ENCODE results near the gene PAQR4.
"Not testable (repeated sequence)": the region's sequence is repeated elsewhere in the genome, so short reads cannot be mapped to it uniquely, and the experiment has no call there.

PAQR4 gene

GRCh38 chr16:2933136-2933535 lies 36.0 kb upstream of the PAQR4 start:
- DNase-seq (ENCODE audit: insufficient read length), result no peak
- TF ChIP-seq TAF1 (IDR thresholded peaks at IDR 0.05; ENCODE audit: borderline replicate concordance, low read depth, low read length) (no peak), POLR2A (IDR thresholded peaks at IDR 0.05; ENCODE audit: low read depth, low read length) (no peak), POLR2AphosphoS5 (IDR thresholded peaks at IDR 0.05; ENCODE audit: low read depth, low read length) (no peak)
- no peak for FAIRE-seq

- DNase-seq (ENCODE audit: insufficient read length) (no peak), FAIRE-seq (no peak)
- TF ChIP-seq TAF1 (IDR thresholded peaks at IDR 0.05; ENCODE audit: borderline replicate concordance, low read depth, low read length), result no peak
- no peak for TF ChIP-seq POLR2A (IDR thresholded peaks at IDR 0.05; ENCODE audit: low read depth, low read length)
- TF ChIP-seq POLR2AphosphoS5 (IDR thresholded peaks at IDR 0.05; ENCODE audit: low read depth, low read length), result no peak
These were observed 35.4 kb upstream of the PAQR4 start for GRCh38 chr16:2933701-2934100.

- no peak for DNase-seq (ENCODE audit: insufficient read length)
- TF ChIP-seq TAF1 (IDR thresholded peaks at IDR 0.05; ENCODE audit: borderline replicate concordance, low read depth, low read length) (no peak), POLR2AphosphoS5 (IDR thresholded peaks at IDR 0.05; ENCODE audit: low read depth, low read length) (no peak), POLR2A (IDR thresholded peaks at IDR 0.05; ENCODE audit: low read depth, low read length) (no peak)
- FAIRE-seq, result no peak
These were observed 34.7 kb upstream of the PAQR4 start for GRCh38 chr16:2934450-2934849.

- DNase-seq (ENCODE audit: insufficient read length) (no peak), FAIRE-seq (no peak)
- TF ChIP-seq POLR2AphosphoS5 (IDR thresholded peaks at IDR 0.05; ENCODE audit: low read depth, low read length) (no peak), POLR2A (IDR thresholded peaks at IDR 0.05; ENCODE audit: low read depth, low read length) (no peak), TAF1 (IDR thresholded peaks at IDR 0.05; ENCODE audit: borderline replicate concordance, low read depth, low read length) (no peak)
These were observed 32.6 kb upstream of the PAQR4 start for GRCh38 chr16:2936436-2937011.

GRCh38 chr16:2937170-2937569 lies 32.0 kb upstream of the PAQR4 start:
- DNase-seq (ENCODE audit: insufficient read length) (no peak), FAIRE-seq (no peak)
- TF ChIP-seq POLR2AphosphoS5 (IDR thresholded peaks at IDR 0.05; ENCODE audit: low read depth, low read length) (no peak), POLR2A (IDR thresholded peaks at IDR 0.05; ENCODE audit: low read depth, low read length) (no peak), TAF1 (IDR thresholded peaks at IDR 0.05; ENCODE audit: borderline replicate concordance, low read depth, low read length) (no peak)

- no peak for TF ChIP-seq POLR2AphosphoS5 (IDR thresholded peaks at IDR 0.05; ENCODE audit: low read depth, low read length)
- TF ChIP-seq POLR2A (IDR thresholded peaks at IDR 0.05; ENCODE audit: low read depth, low read length), result no peak
- DNase-seq (ENCODE audit: insufficient read length) (no peak), FAIRE-seq (no peak)
These were observed 30.9 kb upstream of the PAQR4 start for GRCh38 chr16:2938206-2938605.

- no peak for TF ChIP-seq POLR2A (IDR thresholded peaks at IDR 0.05; ENCODE audit: low read depth, low read length)
- no peak for TF ChIP-seq TAF1 (IDR thresholded peaks at IDR 0.05; ENCODE audit: borderline replicate concordance, low read depth, low read length)
- no peak for TF ChIP-seq POLR2AphosphoS5 (IDR thresholded peaks at IDR 0.05; ENCODE audit: low read depth, low read length)
- DNase-seq (ENCODE audit: insufficient read length), result no peak
- FAIRE-seq, result no peak
These were observed 29.2 kb upstream of the PAQR4 start for GRCh38 chr16:2939968-2940367.

- FAIRE-seq (no peak), DNase-seq (ENCODE audit: insufficient read length) (no peak)
- TF ChIP-seq POLR2A (IDR thresholded peaks at IDR 0.05; ENCODE audit: low read depth, low read length), result no peak
- TF ChIP-seq TAF1 (IDR thresholded peaks at IDR 0.05; ENCODE audit: borderline replicate concordance, low read depth, low read length), result no peak
- TF ChIP-seq POLR2AphosphoS5 (IDR thresholded peaks at IDR 0.05; ENCODE audit: low read depth, low read length), result no peak
These were observed 27.1 kb upstream of the PAQR4 start for GRCh38 chr16:2942045-2942444.

GRCh38 chr16:2943716-2944115 lies 25.4 kb upstream of the PAQR4 start:
- DNase-seq (ENCODE audit: insufficient read length), result not testable (repeated sequence)

GRCh38 chr16:2946649-2947048 lies 22.5 kb upstream of the PAQR4 start:
- FAIRE-seq (no peak), DNase-seq (ENCODE audit: insufficient read length) (no peak)

More at GRCh38 chr16:2943716-2944115, 25.4 kb upstream of the PAQR4 start:
- FAIRE-seq, result not testable (repeated sequence)

GRCh38 chr16:2948807-2949704 lies 20.1 kb upstream of the PAQR4 start:
- DNase-seq (ENCODE audit: insufficient read length) (no peak), FAIRE-seq (no peak)
- TF ChIP-seq POLR2AphosphoS5 (IDR thresholded peaks at IDR 0.05; ENCODE audit: low read depth, low read length) (no peak), TAF1 (IDR thresholded peaks at IDR 0.05; ENCODE audit: borderline replicate concordance, low read depth, low read length) (no peak), POLR2A (IDR thresholded peaks at IDR 0.05; ENCODE audit: low read depth, low read length) (no peak)

More at GRCh38 chr16:2946649-2947048, 22.5 kb upstream of the PAQR4 start:
- TF ChIP-seq TAF1 (IDR thresholded peaks at IDR 0.05; ENCODE audit: borderline replicate concordance, low read depth, low read length) (no peak), POLR2A (IDR thresholded peaks at IDR 0.05; ENCODE audit: low read depth, low read length) (no peak), POLR2AphosphoS5 (IDR thresholded peaks at IDR 0.05; ENCODE audit: low read depth, low read length) (no peak)

- no peak for DNase-seq (ENCODE audit: insufficient read length)
- FAIRE-seq, result no peak
- TF ChIP-seq POLR2AphosphoS5 (IDR thresholded peaks at IDR 0.05; ENCODE audit: low read depth, low read length), result no peak
- no peak for TF ChIP-seq TAF1 (IDR thresholded peaks at IDR 0.05; ENCODE audit: borderline replicate concordance, low read depth, low read length)
- no peak for TF ChIP-seq POLR2A (IDR thresholded peaks at IDR 0.05; ENCODE audit: low read depth, low read length)
These were observed 19.3 kb upstream of the PAQR4 start for GRCh38 chr16:2949705-2950352.
